IPS-20b (cell line): ENCODE measurements around the gene ZNF584.

Experiments used
- H3K27ac ChIP-seq: one replicate; pipeline ENCODE4 v1.5.1; 2013; ENCODE audit warnings: low read length
- H3K27me3 ChIP-seq: 2 replicates; pipeline ENCODE4 v1.6.1; 2013; ENCODE audit warnings: mild to moderate bottlenecking, low read length, inconsistent platforms; ENCODE audit not compliant: insufficient read depth
- H3K36me3 ChIP-seq: 2 replicates; pipeline ENCODE4 v1.6.1; 2013; ENCODE audit warnings: low read depth, mild to moderate bottlenecking, inconsistent platforms, low read length, moderate library complexity; ENCODE audit not compliant: insufficient read depth
- H3K4me1 ChIP-seq: 2 replicates; pipeline ENCODE4 v1.6.1; 2013; ENCODE audit warnings: mild to moderate bottlenecking, control low read depth, inconsistent platforms, low read length, moderate library complexity; ENCODE audit not compliant: insufficient read depth
- H3K4me3 ChIP-seq: 2 replicates; pipeline ENCODE4 v1.5.1; 2013; ENCODE audit warnings: mild to moderate bottlenecking, low read length, inconsistent platforms
- H3K9ac ChIP-seq: 2 replicates; pipeline ENCODE4 v1.6.1; 2013; ENCODE audit warnings: low read depth, mild to moderate bottlenecking, inconsistent platforms, low read length, moderate library complexity
- H3K9me3 ChIP-seq: 2 replicates; pipeline ENCODE4 v1.6.1; 2013; ENCODE audit warnings: mild to moderate bottlenecking, low read depth, low read length, inconsistent platforms; ENCODE audit not compliant: insufficient read depth

The ZNF584 gene

DNA sequence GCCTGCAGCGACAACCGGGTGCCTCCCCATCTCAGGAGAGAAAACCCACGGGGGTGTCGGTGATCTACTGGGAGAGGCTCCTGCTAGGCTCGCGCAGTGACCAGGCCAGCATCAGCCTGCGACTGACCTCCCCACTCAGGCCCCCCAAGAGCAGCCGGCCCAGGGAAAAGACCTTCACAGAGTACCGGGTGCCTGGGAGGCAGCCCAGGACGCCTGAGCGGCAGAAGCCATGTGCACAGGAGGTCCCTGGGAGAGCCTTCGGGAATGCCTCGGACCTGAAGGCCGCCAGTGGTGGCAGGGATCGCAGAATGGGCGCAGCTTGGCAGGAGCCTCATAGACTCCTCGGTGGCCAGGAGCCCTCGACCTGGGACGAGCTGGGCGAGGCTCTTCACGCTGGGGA, 46.9 kb downstream of the ZNF584 start:
- Histone ChIP-seq H3K36me3 (no peaks in the 10 kb centered on the region), H3K27me3 (peaks cover 25% of the 10 kb centered on the region), H3K4me3 (no peak overlapping the region), H3K27ac (no peak overlapping the region), H3K9ac (no peak overlapping the region), H3K9me3 (no peaks in the 10 kb centered on the region), H3K4me1 (no peaks in the 10 kb centered on the region)

DNA sequence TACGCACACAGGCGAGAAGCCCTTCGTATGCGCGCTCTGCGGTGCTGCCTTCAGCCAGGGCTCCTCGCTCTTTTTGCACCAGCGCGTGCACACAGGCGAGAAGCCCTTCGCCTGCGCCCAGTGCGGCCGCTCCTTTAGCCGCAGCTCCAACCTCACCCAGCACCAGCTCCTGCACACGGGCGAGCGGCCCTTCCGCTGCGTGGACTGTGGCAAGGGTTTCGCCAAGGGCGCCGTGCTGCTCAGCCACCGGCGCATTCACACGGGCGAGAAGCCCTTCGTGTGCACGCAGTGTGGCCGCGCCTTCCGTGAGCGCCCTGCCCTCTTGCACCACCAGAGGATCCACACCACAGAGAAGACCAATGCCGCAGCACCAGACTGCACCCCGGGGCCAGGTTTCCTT, 47.7 kb downstream of the ZNF584 start:
- Histone ChIP-seq H3K27ac (no peak overlapping the region), H3K4me3 (no peak overlapping the region), H3K9ac (no peak overlapping the region), H3K36me3 (no peaks in the 10 kb centered on the region), H3K27me3 (peaks cover 17% of the 10 kb centered on the region), H3K4me1 (no peaks in the 10 kb centered on the region), H3K9me3 (no peaks in the 10 kb centered on the region)

DNA sequence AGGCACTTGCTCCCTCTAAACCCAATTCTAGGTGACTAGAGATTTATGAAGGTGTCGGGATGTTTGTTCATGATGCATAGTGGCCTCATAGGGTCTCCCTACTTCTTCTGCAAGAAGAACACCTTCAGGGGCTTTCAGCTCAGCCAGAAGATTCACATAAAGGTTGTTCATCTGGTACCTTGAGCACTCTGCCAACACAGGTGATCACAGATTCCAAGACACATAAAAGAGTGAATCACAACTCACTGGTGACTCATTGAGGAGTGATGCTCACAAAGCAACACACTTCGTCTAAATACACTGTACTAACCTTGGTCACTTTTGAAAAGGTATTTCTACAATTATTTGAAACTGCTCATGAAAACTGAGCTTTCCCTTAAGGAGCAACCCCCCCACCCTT, 51.6 kb downstream of the ZNF584 start:
- H3K4me3 ChIP-seq = no peak overlapping the region
- no peaks in the 10 kb centered on the region for H3K36me3 ChIP-seq
- H3K27me3 ChIP-seq = no peaks in the 10 kb centered on the region
- H3K27ac ChIP-seq = no peak overlapping the region
- no peaks in the 10 kb centered on the region for H3K9me3 ChIP-seq
- H3K9ac ChIP-seq = no peak overlapping the region
- H3K4me1 ChIP-seq = no peaks in the 10 kb centered on the region

DNA sequence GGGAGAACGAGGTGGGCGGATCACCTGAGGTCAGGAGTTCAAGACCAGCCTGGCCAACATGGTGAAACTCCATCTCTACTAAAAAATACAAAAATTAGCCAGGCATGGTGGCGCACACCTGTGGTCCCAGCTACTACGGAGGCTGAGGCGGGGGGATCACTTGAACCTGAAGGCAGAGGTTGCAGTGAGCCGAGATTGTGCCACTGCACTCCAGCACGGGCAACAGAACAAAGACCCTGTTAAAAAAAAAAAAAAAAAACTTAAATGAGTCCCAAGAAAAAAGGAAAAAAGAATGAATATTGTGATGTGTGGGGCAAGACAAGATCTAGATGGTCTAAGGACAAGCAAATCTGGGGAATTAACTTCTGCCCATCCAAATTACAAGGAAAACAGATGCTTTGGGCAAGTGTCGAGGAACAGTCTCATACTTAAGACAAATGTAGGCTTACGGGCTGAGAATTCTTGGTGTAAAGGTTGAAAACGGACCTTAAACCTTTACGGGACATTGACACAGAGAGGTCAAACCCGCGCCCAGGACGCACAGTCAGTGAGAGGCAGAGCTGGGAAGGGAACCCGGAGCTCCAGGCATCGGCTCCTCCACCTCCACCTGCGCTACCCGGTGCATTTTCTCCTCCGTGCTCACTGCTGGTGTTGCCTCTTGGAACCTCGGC, 57.8 kb downstream of the ZNF584 start:
- peak overlapping the region; percentile 82 for H3K4me3 ChIP-seq
- H3K36me3 ChIP-seq = 0 out of 2 replicates have a peak, but pooled peaks cover 4% of the 10 kb centered on the region
- H3K9ac ChIP-seq = peak overlapping the region; percentile 16; the same call in 1 of the 2 replicates
- H3K27me3 ChIP-seq = peaks cover 11% of the 10 kb centered on the region
- no peak overlapping the region for H3K27ac ChIP-seq
- no peaks in the 10 kb centered on the region for H3K9me3 ChIP-seq
- H3K4me1 ChIP-seq = no peaks in the 10 kb centered on the region

DNA sequence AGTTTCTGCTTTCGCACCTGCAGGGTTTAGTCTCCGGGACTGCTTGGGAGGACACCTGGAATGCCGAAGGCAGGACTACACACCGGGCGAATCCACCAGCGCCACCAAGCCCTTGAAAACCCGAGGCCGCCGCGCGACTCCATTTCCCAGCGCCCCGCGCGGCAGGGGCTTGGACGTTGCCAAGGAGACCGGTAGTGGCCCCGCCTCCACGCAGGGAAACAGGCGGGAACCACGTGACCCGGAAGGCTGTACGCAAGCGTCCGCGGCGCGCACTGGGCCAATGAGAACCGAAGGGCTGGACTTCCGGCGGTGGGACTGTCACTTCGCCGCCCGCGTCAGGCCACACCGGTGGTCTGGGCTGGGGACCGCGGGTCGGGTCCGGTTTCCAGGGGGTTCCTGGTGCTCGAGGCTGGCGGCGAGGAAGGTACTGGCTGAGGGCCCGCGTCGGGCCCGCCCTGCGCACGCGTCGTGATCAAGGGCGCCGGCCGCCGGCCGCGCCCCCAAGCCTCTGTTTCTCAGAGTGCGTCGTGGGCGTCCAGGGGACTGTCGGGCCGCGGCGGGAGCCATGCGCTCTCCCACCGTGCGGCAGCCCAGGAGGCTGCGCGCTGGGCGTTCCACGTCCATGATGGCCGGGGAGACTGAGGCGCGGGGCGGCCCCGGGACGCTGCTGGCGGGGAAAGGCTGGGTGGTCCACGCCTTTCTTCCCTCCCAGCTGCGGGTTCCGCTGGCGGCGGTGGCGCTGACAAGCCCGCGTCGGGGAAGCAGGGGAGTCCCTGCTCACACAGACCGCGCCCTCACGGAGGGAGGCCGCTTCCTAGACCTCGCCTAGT, 58.5 kb downstream of the ZNF584 start, which contains the start of gene ZNF324:
Gene ZNF324, plus strand, starts transcription at position 321 of the 830 bp plus-strand sequence. CDS start 2,106 bp downstream, outside the sequence.
- H3K4me3 ChIP-seq = peak within 1 kb of the TSS; percentile 82
- H3K27me3 ChIP-seq = peaks cover 11% of the 10 kb centered on the region
- no peak within 1 kb of the TSS for H3K27ac ChIP-seq
- peaks cover 8% of the 10 kb centered on the region; the same call in 1 of the 2 replicates for H3K36me3 ChIP-seq
- H3K9ac ChIP-seq = peak within 1 kb of the TSS; percentile 51; the same call in 1 of the 2 replicates
- H3K4me1 ChIP-seq = no peaks in the 10 kb centered on the region
- H3K9me3 ChIP-seq = no peaks in the 10 kb centered on the region
